K562 (cell line): ENCODE results near the gene KCNA2. TPM values are rescaled to one million over a fixed set of nuclear protein-coding genes. Genes with fewer than 3 reads are reported as not detected.
A peak's percentile ranks its signal among the peaks of the same experiment; 100 is the strongest.

ENCODE experiments used
- ATAC-seq: fragments of 200-7000 bp; cut with Tn5 transposase; 3 replicates; pipeline ENCODE4 v1.9.1; 2020; ENCODE audit warnings: moderate library complexity
- BruUV-seq: library from RNA; stranded (reverse); fragments of 400-500 nt; replicated peaks from 2 replicates; lab custom pipeline; 2021; lab: Mats Ljungman, UMichigan
- CTCF ChIA-PET: fragments of 300-600 bp; formaldehyde crosslinking; extraction: SDS; loops from one replicate; lab custom pipeline; 2021; ENCODE audit warnings: low intra/inter-chr PET ratio; lab: Yijun Ruan, JAX
- POLR2A ChIA-PET: fragments of 300-600, 350-650 bp; sonication (Branson Sonifier 250); formaldehyde crosslinking; extraction: SDS; loops from one replicate; lab custom pipeline; 2021; ENCODE audit warnings: antibody characterized with exemption, inconsistent platforms; lab: Yijun Ruan, JAX
- DNase-seq, 4 experiments: peaks; one replicate each; pipeline versions ENCODE4 v3.0.0 to v3.0.0-alpha.2; 2011 to 2018; ENCODE audit warnings: low spot score in 3 of 4, mixed read lengths in 3 of 4; ENCODE audit errors: extremely low read depth in 1 of 4
- FAIRE-seq: peaks from 2 replicates; lab custom pipeline; 2011; peaks lifted over from hg19 to GRCh38; lab: Jason Lieb, UNC
- H2AFZ ChIP-seq: 2 replicates; pipeline ENCODE4 v1.6.0; 2011; ENCODE audit warnings: low read depth, low read length, control low read depth, inconsistent platforms
- H3K27ac ChIP-seq: fragments of 200-600 bp; 3 replicates; pipeline ENCODE4 v1.8.0; 2011; ENCODE audit warnings: low read depth, mild to moderate bottlenecking, control low read depth, inconsistent platforms, low read length, moderate library complexity, mixed read lengths; ENCODE audit errors: extremely low read depth
- H3K27me3 ChIP-seq, 2 experiments: fragments of 300-600 bp in 1 of 2; 2 replicates in 1 of 2; 3 replicates in 1 of 2; pipeline versions ENCODE4 v1.6.0 to v1.8.0; 2011; ENCODE audit warnings: inconsistent platforms in 2 of 2, low read length in 2 of 2, mild to moderate bottlenecking in 1 of 2, mixed read lengths in 1 of 2, moderate library complexity in 1 of 2; ENCODE audit not compliant: control insufficient read depth in 2 of 2, insufficient read depth in 2 of 2
- H3K36me3 ChIP-seq: fragments of 300-600 bp; 3 replicates; pipeline ENCODE4 v1.8.0; 2011; ENCODE audit warnings: mild to moderate bottlenecking, low read length, inconsistent platforms; ENCODE audit not compliant: control insufficient read depth, insufficient read depth
- H3K4me1 ChIP-seq, 2 experiments: fragments of 200-600 bp in 1 of 2; replicated peaks in 1 of 2; 2 replicates in 1 of 2; 3 replicates in 1 of 2; pipeline versions ENCODE4 v1.5.1 to v1.8.0; 2011; ENCODE audit warnings: inconsistent platforms in 2 of 2, low read length in 2 of 2, mild to moderate bottlenecking in 1 of 2, mixed read lengths in 1 of 2, moderate library complexity in 1 of 2; ENCODE audit not compliant: control insufficient read depth in 2 of 2, insufficient read depth in 2 of 2
- H3K4me2 ChIP-seq: 2 replicates; pipeline ENCODE4 v1.6.1; 2011; ENCODE audit warnings: low read length, control low read depth, inconsistent platforms, mixed read lengths; ENCODE audit not compliant: insufficient read depth
- H3K4me3 ChIP-seq: fragments of 200-600 bp; sonication (generic), shearing (Covaris generic); 2 replicates; pipeline ENCODE4 v1.5.1; 2016; ENCODE audit warnings: control low read depth, inconsistent platforms
- H3K79me2 ChIP-seq: fragments of 200-600 bp; 3 replicates; pipeline ENCODE4 v1.8.0; 2011; ENCODE audit warnings: low read length, inconsistent platforms; ENCODE audit not compliant: control insufficient read depth, insufficient read depth
- H3K9ac ChIP-seq, 2 experiments: 2 replicates each; pipeline versions ENCODE4 v1.6.0 to v1.6.1; 2011; ENCODE audit warnings: low read depth in 2 of 2, low read length in 2 of 2, control low read depth in 1 of 2, inconsistent platforms in 1 of 2, mild to moderate bottlenecking in 1 of 2, mixed read lengths in 1 of 2; ENCODE audit not compliant: insufficient read depth in 1 of 2
- H3K9me1 ChIP-seq: one replicate; pipeline ENCODE4 v1.6.0; 2011; ENCODE audit warnings: inconsistent platforms, mild to moderate bottlenecking, low read length, moderate library complexity; ENCODE audit not compliant: control insufficient read depth, insufficient read depth
- H3K9me3 ChIP-seq: replicated peaks from 2 replicates; pipeline ENCODE4 v1.5.1; 2011; ENCODE audit warnings: low read depth, low read length, inconsistent platforms; ENCODE audit not compliant: control insufficient read depth, insufficient read depth
- H4K20me1 ChIP-seq: replicated peaks from 2 replicates; pipeline ENCODE4 v1.6.1; 2011; ENCODE audit warnings: low read length, inconsistent platforms, mixed read lengths; ENCODE audit not compliant: control insufficient read depth, insufficient read depth
- ADNP ChIP-seq: fragments of 200-800 bp; sonication (Bioruptor generic); IDR thresholded peaks from 2 replicates; pipeline ENCODE4 v1.6.1; 2016; ENCODE audit warnings: missing genetic modification characterization, missing compliant biosample characterization
- ARID3A ChIP-seq: IDR thresholded peaks from 2 replicates; pipeline ENCODE4 v1.6.1; 2012; ENCODE audit warnings: low read depth, low read length, improper control_type of control experiment, borderline replicate concordance
- BRCA1 ChIP-seq, 2 experiments: fragments of 450-650 bp in 1 of 2; sonication (generic) in 1 of 2; formaldehyde crosslinking in 1 of 2; IDR thresholded peaks; 2 replicates each; pipeline versions ENCODE4 v1.5.0 to v1.6.1; 2017 to 2020; ENCODE audit warnings: mild to moderate bottlenecking in 1 of 2, missing genetic modification reagents in 1 of 2
- HNRNPL ChIP-seq: fragments of 200-400 bp; formaldehyde crosslinking; IDR thresholded peaks from 2 replicates; pipeline ENCODE4 v1.6.1; 2017; ENCODE audit warnings: low read depth, mild to moderate bottlenecking, low read length
- KDM1A ChIP-seq, 2 experiments: fragments of 450-650 bp; IDR thresholded peaks; 2 replicates each; pipeline ENCODE4 v1.6.1; 2016; ENCODE audit warnings: mild to moderate bottlenecking in 2 of 2
- KLF13 ChIP-seq: fragments of 450-650 bp; IDR thresholded peaks from 2 replicates; pipeline ENCODE4 v1.6.1; 2016; ENCODE audit warnings: missing genetic modification characterization, low read depth, mild to moderate bottlenecking, missing compliant biosample characterization, moderate library complexity, borderline replicate concordance
- KLF16 ChIP-seq: IDR thresholded peaks from 2 replicates; pipeline ENCODE4 v1.6.1; 2016; ENCODE audit warnings: antibody characterized with exemption
- NFYB ChIP-seq: IDR thresholded peaks from 2 replicates; pipeline ENCODE4 v1.6.1; 2011; ENCODE audit warnings: mild to moderate bottlenecking, moderate library complexity; ENCODE audit not compliant: insufficient read length; ENCODE audit errors: extremely low read depth
- POLR2AphosphoS2 ChIP-seq: IDR thresholded peaks from 2 replicates; pipeline ENCODE4 v1.6.1; 2012; ENCODE audit warnings: low read length, improper control_type of control experiment
- PTBP1 ChIP-seq: fragments of 200-400 bp; formaldehyde crosslinking; IDR thresholded peaks from 2 replicates; pipeline ENCODE4 v1.6.1; 2017; ENCODE audit warnings: low read depth, low read length
- PTTG1 ChIP-seq: fragments of 450-650 bp; IDR thresholded peaks from 2 replicates; pipeline ENCODE4 v1.6.1; 2016; ENCODE audit warnings: low read depth, mild to moderate bottlenecking, missing genetic modification characterization, missing compliant biosample characterization
- RBFOX2 ChIP-seq: fragments of 200-400 bp; formaldehyde crosslinking; IDR thresholded peaks from 2 replicates; pipeline ENCODE4 v1.6.1; 2017; ENCODE audit warnings: low read depth, mild to moderate bottlenecking, low read length, moderate library complexity
- RBM17 ChIP-seq: fragments of 200-400 bp; formaldehyde crosslinking; IDR thresholded peaks from 2 replicates; pipeline ENCODE4 v1.6.1; 2017; ENCODE audit warnings: low read depth, mild to moderate bottlenecking, low read length, borderline replicate concordance
- RCOR1 ChIP-seq, 2 experiments: IDR thresholded peaks; 2 replicates each; pipeline ENCODE4 v1.6.1; 2012; ENCODE audit warnings: low read depth in 2 of 2, low read length in 2 of 2, borderline replicate concordance in 1 of 2, improper control_type of control experiment in 1 of 2
- RFX1 ChIP-seq: fragments of 450-650 bp; IDR thresholded peaks from 2 replicates; pipeline ENCODE4 v1.6.1; 2016; ENCODE audit warnings: mild to moderate bottlenecking, moderate library complexity
- RFX5 ChIP-seq: IDR thresholded peaks from 2 replicates; pipeline ENCODE4 v1.6.1; 2011; ENCODE audit warnings: low read depth, mild to moderate bottlenecking, improper control_type of control experiment, low read length
- RHOXF2B ChIP-seq: fragments of 250-450 bp; sonication (Bioruptor Pico); conservative IDR thresholded peaks from 2 replicates; pipeline ENCODE4 v1.5.1; 2021
- RUNX1 ChIP-seq: sonication (generic); IDR thresholded peaks from 2 replicates; pipeline ENCODE4 v1.6.1; 2016; ENCODE audit warnings: antibody characterized with exemption, low read depth
- SMAD4 ChIP-seq: fragments of 250-450 bp; sonication (Bioruptor Pico); conservative IDR thresholded peaks from 2 replicates; pipeline ENCODE4 v1.8.0; 2021; ENCODE audit warnings: inconsistent platforms, mild to moderate bottlenecking, moderate library complexity
- ZNF217 ChIP-seq: sonication (generic); formaldehyde crosslinking; IDR thresholded peaks from 2 replicates; pipeline ENCODE4 v1.8.0; 2022; ENCODE audit warnings: mild to moderate bottlenecking, missing genetic modification reagents
- WGBS: fragments of 100-300 bp; shearing (Covaris generic); methylation state at CpG from one replicate; pipeline ENCODE4 v1.1.6; 2016; ENCODE audit warnings: low coverage, mixed read lengths; ENCODE audit not compliant: insufficient coverage; ENCODE audit errors: missing lambda C conversion rate; 5-methylcytosine and 5-hydroxymethylcytosine counted together
- in situ Hi-C: fragments of 300-500 bp; cut with MboI; formaldehyde crosslinking; loops from 4 replicates; pipeline ENCODE4 v1.15.0; 2018; ENCODE audit warnings: inconsistent platforms, mixed read lengths
- intact Hi-C: fragments of 100-400 bp; cut with micrococcal nuclease; formaldehyde crosslinking; loops from 2 replicates; pipeline ENCODE4 v1.14.2; 2022
- polyA plus RNA-seq, 8 experiments: library from polyadenylated mRNA; depleted of rRNA in 4 of 8; stranded (reverse) in 5 of 8; unstranded in 3 of 8; fragments of >200 nt; fragmentation: Nextera tagmentation in 2 of 8; fragmentation: Illumina TruSeq in 1 of 8; extraction: Ambion mirVana in 2 of 8; extraction: Trizol in 1 of 8; gene quantifications; 2 replicates each; pipeline versions ENCODE4 v1.2.1 to v1.2.3, GENCODE V29; 2011 to 2014; ENCODE audit warnings: inconsistent platforms in 1 of 8, missing spikeins in 1 of 8
- total RNA-seq, 7 experiments: library from RNA; depleted of rRNA in 6 of 7; stranded (reverse); fragments of >200 nt in 6 of 7; fragmentation: Illumina TruSeq in 2 of 7; extraction: Trizol in 2 of 7; gene quantifications; 2 replicates each; pipeline versions ENCODE4 v1.2.1 to v1.2.3, GENCODE V29; 2011 to 2021; ENCODE audit warnings: low replicate concordance in 1 of 7

KCNA2 gene
- total and polyA plus RNA-seq, 9 of the 15 experiments (the other 6 are each of a cell fraction or from before 2014, with no cell fraction given): not detected

GRCh38 chr1:110594456-110595352 lies 11.5 kb downstream of the KCNA2 start (continued):
- no peak for TF ChIP-seq PTTG1 (tag)
- TF ChIP-seq RUNX1: no peak
- TF ChIP-seq RBM17: no peak
- no peak for TF ChIP-seq KLF13 (tag)
- no peak for TF ChIP-seq HNRNPL
- no peak for TF ChIP-seq ZNF217

GRCh38 chr1:110593902-110594301 lies 12.3 kb downstream of the KCNA2 start:
- no peak overlapping the region for H2AFZ ChIP-seq
- in situ Hi-C loops: no loop called here

More at GRCh38 chr1:110593902-110594301, 12.3 kb downstream of the KCNA2 start:
- no peaks in the 10 kb centered on the region for H3K36me3 ChIP-seq
- TF ChIP-seq ADNP (tag): no peak
- no peak for TF ChIP-seq SMAD4 (CRISPR knock-in tag)
- no peak for TF ChIP-seq BRCA1 (IDR thresholded peaks at IDR 0.05)
- TF ChIP-seq BRCA1 (CRISPR knock-in tag; IDR thresholded peaks at IDR 0.05): no peak
- no peak for TF ChIP-seq KLF16
- no peak for TF ChIP-seq POLR2AphosphoS2
- peak; percentile 69 for TF ChIP-seq RFX1
- TF ChIP-seq RFX5: no peak
- 0 out of 4 replicates have a peak, but pooled peaks of 1 of the 2 experiments have one; percentile 60 for TF ChIP-seq RCOR1 (IDR thresholded peaks at IDR 0.05; ENCODE audit: borderline replicate concordance in 1 of 2, low read depth in 2 of 2, low read length in 2 of 2)
- TF ChIP-seq ARID3A: no peak
- TF ChIP-seq RHOXF2B: no peak
- TF ChIP-seq RBFOX2: no peak
- no peak for TF ChIP-seq PTBP1
- TF ChIP-seq NFYB: peak; percentile 21
- TF ChIP-seq KDM1A (IDR thresholded peaks at IDR 0.05): peak in 1 of 2 experiments; percentile 17; a peak in 1 of 4 replicates
- WGBS: 1% methylated on average over 5 of the region's 5 CpGs
- H3K4me2 ChIP-seq: no peak overlapping the region
- H4K20me1 ChIP-seq: no peaks in the 10 kb centered on the region; the same call in 1 of the 2 replicates
- no peak overlapping the region for H3K27ac ChIP-seq
- DNase-seq: no peak
- H3K27me3 ChIP-seq: peaks cover 2 to 4% of the 10 kb centered on the region in 2 experiments; a peak in 3 of 5 replicates
- BruUV-seq: no TSS peak
- no peak for ATAC-seq
- intact Hi-C loops: no loop called here
- H3K9ac ChIP-seq: no peak overlapping the region
- H3K9me1 ChIP-seq: no peaks in the 10 kb centered on the region
- CTCF ChIA-PET: no interaction called here
- H3K79me2 ChIP-seq: no peaks in the 10 kb centered on the region
- POLR2A ChIA-PET: no interaction called here
- H3K9me3 ChIP-seq: no peaks in the 10 kb centered on the region
- no peaks in the 10 kb centered on the region for H3K4me1 ChIP-seq
- no peak for FAIRE-seq
- H3K4me3 ChIP-seq: no peak overlapping the region
